Inferior parietal cortex (tissue), 1 donor: Measurements from ENCODE around the gene BST2.
A peak's percentile ranks its signal among the peaks of the same experiment; 100 is the strongest.
"Not testable (repeated sequence)": the region's sequence is repeated elsewhere in the genome, so short reads cannot be mapped to it uniquely, and the experiment has no call there.

Experiments
- DNase-seq: peaks from one replicate; pipeline ENCODE4 v3.0.0-alpha.2; 2016; ENCODE audit errors: extremely low spot score

The BST2 gene

DNA sequence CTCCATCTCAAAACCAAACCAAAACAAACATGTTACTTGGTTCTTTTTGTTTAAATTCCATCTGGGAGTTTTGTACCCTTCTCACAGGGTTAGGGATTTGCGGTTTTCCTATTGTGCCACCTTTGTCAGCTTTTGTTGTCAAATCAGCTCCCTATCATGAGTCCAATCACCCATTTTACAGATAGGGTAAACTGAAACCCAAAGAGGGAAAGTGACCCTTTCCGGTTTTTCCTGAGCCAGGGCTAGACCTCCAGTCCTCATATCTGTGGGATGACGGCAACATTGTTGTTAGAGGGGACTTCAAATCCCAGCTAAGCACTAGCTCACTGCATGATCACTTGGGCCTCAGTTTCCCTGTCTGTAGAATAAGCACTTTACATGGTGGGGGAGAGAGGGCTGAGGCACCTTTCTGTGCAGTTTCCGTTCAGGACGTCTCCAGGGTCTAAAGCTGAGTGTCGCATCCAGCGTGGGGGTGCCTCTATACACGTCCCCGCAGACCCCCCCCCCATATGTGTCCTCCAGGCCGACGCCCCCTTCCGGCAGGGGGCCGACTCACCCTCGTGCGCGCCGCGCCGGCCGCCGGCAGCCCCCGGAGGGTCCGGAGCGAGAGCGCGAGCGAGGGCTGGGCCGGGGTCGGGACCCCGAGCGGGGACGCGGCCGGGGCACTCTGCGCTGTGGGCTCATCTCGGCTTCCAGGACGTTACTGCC is 15.3 kb downstream of the BST2 start:
- no peak for DNase-seq

GRCh38 chr19:17389288-17389687 is 16.1 kb downstream of the BST2 start:
- DNase-seq, result no peak

DNA sequence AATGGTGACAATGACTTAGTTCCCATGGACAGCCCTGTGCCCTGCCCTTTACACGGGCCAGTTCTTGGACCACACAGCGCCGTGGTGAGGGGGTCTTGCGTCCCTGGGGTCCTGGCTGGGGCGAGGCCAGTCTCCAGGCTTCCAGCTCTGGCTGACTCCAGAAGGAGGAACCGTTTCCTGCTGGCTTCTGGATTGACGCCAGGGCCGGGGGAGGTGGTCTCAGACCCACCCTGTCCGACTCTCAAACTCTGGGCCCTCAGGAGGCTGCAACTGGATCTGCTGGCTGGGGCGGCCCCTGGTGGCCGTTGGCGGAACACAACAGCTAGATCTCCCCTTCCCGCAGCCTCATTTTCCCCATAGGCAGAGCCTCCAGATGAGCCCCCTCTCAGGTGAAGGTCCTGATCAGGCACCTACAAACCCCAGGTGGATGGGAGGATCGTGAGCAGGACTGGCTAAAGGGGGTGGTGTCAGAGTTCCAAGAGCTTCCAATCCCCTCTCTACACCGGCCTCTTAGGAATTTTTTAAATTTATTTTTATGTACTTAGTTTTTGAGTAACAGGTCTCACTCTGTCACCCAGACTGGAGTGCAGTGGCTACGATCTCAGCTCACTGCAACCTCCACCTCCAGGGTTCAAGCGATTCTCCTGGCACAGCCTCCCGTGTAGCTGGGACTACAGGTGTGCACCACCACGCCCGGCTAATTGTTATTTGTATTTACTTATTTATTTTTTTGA is 19.4 kb downstream of the BST2 start:
- DNase-seq, result peak; percentile 29

- no peak for DNase-seq
Observed at GRCh38 chr19:17380426-17381138, 24.8 kb downstream of the BST2 start.

GRCh38 chr19:17379221-17379631 is 26.2 kb downstream of the BST2 start:
- DNase-seq, result no peak

DNA sequence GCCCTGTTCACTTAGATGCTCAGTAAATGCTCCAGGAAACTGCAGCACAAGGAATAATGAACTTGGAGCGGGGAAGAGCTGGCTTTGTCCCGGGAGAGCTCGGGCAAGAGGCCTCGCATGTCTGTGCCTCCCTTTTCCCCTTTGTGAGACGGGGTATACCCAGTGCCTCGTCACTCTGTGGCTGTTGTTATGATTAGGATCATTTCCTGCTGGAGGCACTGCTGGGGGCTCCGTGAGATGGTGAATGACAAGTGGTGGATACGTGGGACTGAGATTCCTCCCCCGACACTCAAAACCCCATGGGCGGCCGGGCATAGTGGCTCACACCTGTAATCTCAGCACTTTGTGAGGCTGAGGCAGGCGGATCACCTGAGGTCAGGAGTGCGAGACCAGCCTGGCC is 27.2 kb downstream of the BST2 start:
- no peak for DNase-seq

DNA sequence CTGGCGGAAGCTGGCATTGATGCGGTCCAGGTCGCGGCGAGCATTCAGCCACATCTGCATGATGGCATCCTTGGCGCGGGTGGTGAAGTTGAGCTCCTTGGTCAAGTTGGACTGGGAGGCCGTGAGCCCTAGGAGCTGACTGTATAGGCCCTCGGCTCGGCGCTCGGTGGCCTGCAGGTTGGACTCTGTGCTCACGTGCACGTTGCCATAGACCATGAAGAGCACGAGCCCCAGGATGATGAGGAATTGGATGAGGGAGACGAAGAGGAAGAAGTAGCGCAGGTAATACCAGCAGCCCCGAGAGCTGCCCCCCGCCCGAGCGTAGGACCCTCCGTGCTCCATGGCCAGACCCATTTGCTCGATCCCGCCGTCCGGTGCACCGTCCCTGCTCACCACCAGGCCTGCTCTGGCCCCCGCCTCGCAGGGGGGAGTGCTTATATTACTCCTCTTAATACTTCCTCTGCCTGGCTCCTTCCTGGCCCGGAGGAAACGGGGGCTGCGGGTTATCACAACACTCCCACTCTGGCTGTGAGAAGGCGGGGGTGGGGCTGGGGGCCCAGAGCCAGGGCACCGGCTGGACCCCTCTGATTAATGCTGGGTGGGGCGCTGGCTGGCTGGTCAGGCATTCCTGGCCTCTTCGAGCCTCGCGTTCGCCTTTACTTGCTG is 28.4 kb downstream of the BST2 start, which contains the start of gene PLVAP:
PLVAP (minus strand) TSS at position 408 of the 666 bp plus-strand sequence; CDS start at position 354, 54 bp downstream.
- DNase-seq, result no peak

- peak; percentile 72 for DNase-seq
Observed at GRCh38 chr19:17370026-17370587, 35.3 kb downstream of the BST2 start.

DNA sequence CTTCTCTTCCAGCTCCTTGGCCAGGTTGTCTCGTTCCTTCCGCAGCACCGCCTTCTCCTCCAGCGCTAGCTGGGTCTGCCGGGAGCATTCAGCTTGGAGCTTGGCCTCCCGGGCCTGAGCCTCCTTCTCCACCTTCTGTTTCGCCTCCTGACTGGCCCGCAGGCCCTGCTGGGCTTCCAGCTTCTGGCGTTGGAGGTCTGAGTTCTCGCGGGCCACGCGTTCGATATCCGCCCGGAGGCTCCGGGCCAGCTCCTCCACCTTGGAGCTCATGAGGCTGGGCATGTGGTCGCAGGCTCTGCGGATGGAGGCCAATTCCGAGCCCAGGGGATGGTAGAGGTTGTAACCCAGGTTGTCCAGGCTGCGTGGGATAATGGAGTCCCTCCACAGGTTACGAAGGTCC is 40.1 kb downstream of the BST2 start:
- DNase-seq, result no peak

DNA sequence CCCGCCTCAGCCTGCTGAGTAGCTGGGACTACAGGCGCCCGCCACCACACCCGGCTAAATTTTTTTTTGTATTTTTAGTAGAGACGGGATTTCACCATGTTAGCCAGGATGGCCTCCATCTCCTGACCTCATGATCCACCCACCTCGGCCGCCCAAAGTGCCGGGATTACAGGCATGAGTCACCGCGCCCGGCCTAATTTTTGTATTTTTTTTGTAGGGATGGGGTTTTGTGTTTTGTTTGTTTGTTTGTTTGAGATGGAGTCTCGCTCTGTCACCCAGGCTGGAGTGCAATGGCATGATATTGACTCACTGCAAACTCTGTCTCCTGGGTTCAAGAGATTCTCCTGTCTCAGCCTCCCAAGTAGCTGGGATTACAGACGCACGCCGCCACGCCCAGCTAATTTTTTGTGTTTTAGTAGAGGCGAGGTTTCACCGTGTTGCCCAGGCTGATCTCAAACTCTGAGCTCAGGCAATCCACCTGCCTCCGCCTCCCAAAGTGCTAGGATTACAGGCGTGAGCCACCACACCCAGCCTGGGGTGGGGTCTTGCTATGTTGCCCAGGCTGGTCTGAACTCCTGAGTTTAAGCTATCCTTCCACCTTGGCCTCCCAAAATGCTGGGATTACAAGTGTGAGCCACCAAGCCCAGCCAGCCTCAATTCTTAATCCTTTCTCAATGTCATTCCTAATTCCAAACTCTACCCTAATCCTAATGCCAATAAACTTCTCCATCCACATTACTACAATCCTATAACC is 41.4 kb downstream of the BST2 start:
- not testable (repeated sequence) for DNase-seq

DNA sequence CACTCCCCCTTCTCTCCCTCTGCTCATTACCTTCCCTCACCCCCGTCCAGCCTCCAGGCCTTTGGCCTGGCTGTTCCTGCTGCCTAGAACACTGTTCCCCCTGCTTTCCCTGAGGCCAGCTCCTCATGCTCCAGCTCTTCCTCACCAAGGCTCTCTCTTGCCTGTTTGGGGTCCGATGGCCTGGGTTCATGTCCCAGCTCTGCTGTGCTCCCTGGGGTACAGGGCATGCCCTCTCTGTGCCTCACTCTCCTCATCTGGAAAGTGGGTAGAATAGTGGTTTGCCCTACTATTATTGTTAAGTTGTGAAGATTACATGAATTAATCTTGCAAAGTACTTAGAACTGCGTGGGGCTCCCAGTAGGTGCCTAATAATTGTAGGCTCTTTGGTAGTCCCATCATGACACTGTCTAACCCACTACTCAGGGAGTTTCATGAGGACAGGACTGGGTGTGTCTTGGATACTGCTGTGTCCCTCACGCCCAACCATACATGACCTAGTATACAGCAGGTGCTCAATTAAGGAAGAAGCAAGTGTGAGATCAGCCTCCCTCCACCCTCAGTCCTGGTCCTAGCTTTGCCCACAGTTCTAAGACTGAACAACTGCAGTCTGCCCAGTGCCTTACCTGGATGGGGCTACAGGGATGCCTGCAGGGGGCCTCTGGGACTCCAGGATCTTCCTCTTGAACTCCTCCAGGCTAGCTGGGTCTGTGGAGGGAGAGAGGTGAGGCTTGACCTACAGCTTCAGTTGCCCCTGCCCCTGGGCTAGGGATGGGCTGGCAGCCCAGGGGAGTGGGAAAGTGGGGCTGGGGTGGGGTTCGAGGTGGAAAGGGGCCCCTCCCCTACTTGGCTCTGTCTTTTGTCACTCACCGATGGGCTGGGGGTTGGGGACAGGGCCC is 45.3 kb downstream of the BST2 start:
- no peak for DNase-seq

DNA sequence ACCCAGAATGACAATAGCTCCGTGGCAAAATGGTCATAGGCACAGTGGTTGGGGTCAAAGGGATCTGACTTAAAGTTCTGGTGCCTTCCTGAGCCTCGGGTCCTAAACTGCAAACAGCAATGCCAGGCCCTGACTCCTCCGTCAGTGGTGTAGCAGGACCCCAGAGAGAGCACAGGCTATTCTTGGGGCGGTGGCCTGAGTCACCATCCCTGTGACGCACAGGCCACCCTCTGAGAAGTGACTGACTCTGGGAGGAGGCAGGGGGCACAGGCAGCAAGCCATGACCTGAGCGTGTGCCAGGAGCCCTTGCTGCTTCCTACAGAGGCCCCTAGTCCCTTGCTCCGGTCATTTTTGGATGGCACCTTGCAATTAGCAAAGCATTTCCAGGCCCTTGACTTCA is 47.0 kb downstream of the BST2 start:
- DNase-seq, result no peak

GRCh38 chr19:17357724-17358123 is 47.7 kb downstream of the BST2 start:
- no peak for DNase-seq

- DNase-seq, result no peak
Observed at GRCh38 chr19:17357078-17357666, 48.3 kb downstream of the BST2 start.

DNA sequence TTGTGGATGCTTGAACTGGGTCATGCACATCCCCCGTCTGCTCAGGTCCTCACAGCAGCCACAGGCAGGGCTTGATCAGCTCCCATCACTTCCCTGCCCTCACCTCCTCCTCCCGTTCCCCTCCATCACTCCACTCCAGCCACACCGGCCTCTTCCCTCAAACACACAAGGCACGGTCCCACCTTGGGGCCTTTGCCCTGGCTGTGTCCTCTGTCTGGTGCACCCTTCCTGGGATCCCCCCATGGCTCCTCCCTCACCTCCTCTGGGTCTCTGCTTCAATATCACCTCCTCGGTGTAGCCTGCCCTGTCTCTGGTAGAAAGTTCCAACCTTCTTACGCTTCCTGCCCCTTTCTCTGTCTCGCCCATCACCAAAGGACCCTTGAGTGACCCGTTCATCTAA is 52.0 kb downstream of the BST2 start:
- no peak for DNase-seq
